Measurements from ENCODE around the gene COP1. TPM values are rescaled to one million over a fixed set of nuclear protein-coding genes. Genes with fewer than 3 reads are reported as not detected.

Gene COP1
- total RNA-seq, 2 donors from 2014 or later, result 52.2 to 70.7 TPM

GRCh38 chr1:175904808-175905207 lies 302.3 kb downstream of the COP1 start:
- intact Hi-C loops (cut with DNase I), result no loop called here
- no peak for TF ChIP-seq CTCF (IDR thresholded peaks at IDR 0.05)
- Histone ChIP-seq H3K36me3 (no peaks in the 10 kb centered on the region), H3K9ac (ENCODE audit: low read depth in 2 of 2, low read length in 2 of 2) (no peak overlapping the region), H3K27ac (no peak overlapping the region), H3K27me3 (no peaks in the 10 kb centered on the region), H3K9me3 (no peaks in the 10 kb centered on the region), H3K4me3 (no peak overlapping the region), H3K4me1 (no peaks in the 10 kb centered on the region)
- DNase-seq, result no peak

GRCh38 chr1:175902281-175902680 lies 304.8 kb downstream of the COP1 start:
- Histone ChIP-seq H3K36me3 (no peaks in the 10 kb centered on the region), H3K4me1 (no peaks in the 10 kb centered on the region), H3K27ac (no peak overlapping the region), H3K9ac (ENCODE audit: low read depth in 2 of 2, low read length in 2 of 2) (no peak overlapping the region), H3K27me3 (no peaks in the 10 kb centered on the region), H3K9me3 (no peaks in the 10 kb centered on the region), H3K4me3 (no peak overlapping the region)
- TF ChIP-seq CTCF (IDR thresholded peaks at IDR 0.05), result no peak
- no peak for DNase-seq
- intact Hi-C loops (cut with DNase I), result no loop called here

GRCh38 chr1:175901076-175901836 lies 305.8 kb downstream of the COP1 start:
- intact Hi-C loops (cut with DNase I), result no loop called here
- Histone ChIP-seq H3K9me3 (no peaks in the 10 kb centered on the region), H3K27me3 (no peaks in the 10 kb centered on the region), H3K4me3 (no peak overlapping the region), H3K4me1 (no peaks in the 10 kb centered on the region), H3K27ac (no peak overlapping the region), H3K36me3 (no peaks in the 10 kb centered on the region), H3K9ac (ENCODE audit: low read depth in 2 of 2, low read length in 2 of 2) (no peak overlapping the region)
- no peak for TF ChIP-seq CTCF (IDR thresholded peaks at IDR 0.05)
- no peak for DNase-seq

- Histone ChIP-seq H3K4me1 (no peaks in the 10 kb centered on the region), H3K27ac (no peak overlapping the region), H3K27me3 (no peaks in the 10 kb centered on the region), H3K4me3 (no peak overlapping the region), H3K36me3 (no peaks in the 10 kb centered on the region), H3K9me3 (no peaks in the 10 kb centered on the region), H3K9ac (ENCODE audit: low read depth in 2 of 2, low read length in 2 of 2) (no peak overlapping the region)
- TF ChIP-seq CTCF (IDR thresholded peaks at IDR 0.05), result no peak
- intact Hi-C loops (cut with DNase I), result no loop called here
- DNase-seq, result no peak
Measured at GRCh38 chr1:175900171-175900570, 306.9 kb downstream of the COP1 start.

- intact Hi-C loops (cut with DNase I), result no loop called here
Measured at GRCh38 chr1:175895966-175896365, 311.1 kb downstream of the COP1 start.

More at GRCh38 chr1:175895966-175896365, 311.1 kb downstream of the COP1 start:
- H3K36me3 ChIP-seq, result no peaks in the 10 kb centered on the region
- DNase-seq, result no peak
- no peaks in the 10 kb centered on the region for H3K9me3 ChIP-seq
- no peak overlapping the region for H3K9ac ChIP-seq (ENCODE audit: low read depth in 2 of 2, low read length in 2 of 2)
- H3K4me3 ChIP-seq, result no peak overlapping the region
- H3K4me1 ChIP-seq, result no peaks in the 10 kb centered on the region
- no peak for TF ChIP-seq CTCF (IDR thresholded peaks at IDR 0.05)
- no peaks in the 10 kb centered on the region for H3K27me3 ChIP-seq
- no peak overlapping the region for H3K27ac ChIP-seq

All from colonic mucosa (tissue), 4 donors.